ENCODE measurements around the gene COMTD1. TPM values are rescaled to one million over a fixed set of nuclear protein-coding genes. Genes with fewer than 3 reads are reported as not detected.
"Not testable (repeated sequence)": the region's sequence is repeated elsewhere in the genome, so short reads cannot be mapped to it uniquely, and the experiment has no call there.

COMTD1 gene
- total RNA-seq, 1 donor from 2014 or later = 15.7 TPM

DNA sequence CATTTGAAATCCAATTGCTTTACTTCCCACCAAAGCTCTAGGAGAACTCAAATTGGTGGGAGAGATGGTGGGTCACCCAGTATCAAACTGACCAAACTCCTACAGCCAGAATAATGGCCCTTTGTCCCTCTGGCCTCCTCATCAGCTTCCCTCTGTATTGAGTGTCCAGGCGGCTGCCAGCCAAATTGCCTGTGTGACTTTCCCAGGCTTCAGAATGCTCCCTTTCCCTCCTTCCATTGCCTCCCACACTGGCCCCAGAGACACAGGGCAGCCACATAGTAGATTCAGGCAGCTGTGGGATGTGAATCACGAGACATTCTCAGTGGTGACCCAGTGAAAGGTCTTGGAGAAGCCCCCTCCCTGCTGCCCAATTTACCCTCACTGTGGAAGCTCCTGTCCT is 37.9 kb downstream of the COMTD1 start:
- Mint-ChIP-seq H3K9me3 (ENCODE audit: low read depth) (no peaks in the 10 kb centered on the region), H3K4me1 (ENCODE audit: low read depth) (peaks cover 9% of the 10 kb centered on the region), H3K27ac (ENCODE audit: unreplicated experiment) (no peak overlapping the region), H3K27me3 (ENCODE audit: low read depth) (no peaks in the 10 kb centered on the region), H3K36me3 (ENCODE audit: low read depth) (peaks cover 4% of the 10 kb centered on the region), H3K4me3 (ENCODE audit: unreplicated experiment) (no peak overlapping the region)
- peak; percentile 11 for DNase-seq (ENCODE audit: low spot score)
- TF ChIP-seq, protein P1, sequence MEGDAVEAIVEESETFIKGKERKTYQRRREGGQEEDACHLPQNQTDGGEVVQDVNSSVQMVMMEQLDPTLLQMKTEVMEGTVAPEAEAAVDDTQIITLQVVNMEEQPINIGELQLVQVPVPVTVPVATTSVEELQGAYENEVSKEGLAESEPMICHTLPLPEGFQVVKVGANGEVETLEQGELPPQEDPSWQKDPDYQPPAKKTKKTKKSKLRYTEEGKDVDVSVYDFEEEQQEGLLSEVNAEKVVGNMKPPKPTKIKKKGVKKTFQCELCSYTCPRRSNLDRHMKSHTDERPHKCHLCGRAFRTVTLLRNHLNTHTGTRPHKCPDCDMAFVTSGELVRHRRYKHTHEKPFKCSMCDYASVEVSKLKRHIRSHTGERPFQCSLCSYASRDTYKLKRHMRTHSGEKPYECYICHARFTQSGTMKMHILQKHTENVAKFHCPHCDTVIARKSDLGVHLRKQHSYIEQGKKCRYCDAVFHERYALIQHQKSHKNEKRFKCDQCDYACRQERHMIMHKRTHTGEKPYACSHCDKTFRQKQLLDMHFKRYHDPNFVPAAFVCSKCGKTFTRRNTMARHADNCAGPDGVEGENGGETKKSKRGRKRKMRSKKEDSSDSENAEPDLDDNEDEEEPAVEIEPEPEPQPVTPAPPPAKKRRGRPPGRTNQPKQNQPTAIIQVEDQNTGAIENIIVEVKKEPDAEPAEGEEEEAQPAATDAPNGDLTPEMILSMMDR (IDR thresholded peaks at IDR 0.05) = no peak

DNA sequence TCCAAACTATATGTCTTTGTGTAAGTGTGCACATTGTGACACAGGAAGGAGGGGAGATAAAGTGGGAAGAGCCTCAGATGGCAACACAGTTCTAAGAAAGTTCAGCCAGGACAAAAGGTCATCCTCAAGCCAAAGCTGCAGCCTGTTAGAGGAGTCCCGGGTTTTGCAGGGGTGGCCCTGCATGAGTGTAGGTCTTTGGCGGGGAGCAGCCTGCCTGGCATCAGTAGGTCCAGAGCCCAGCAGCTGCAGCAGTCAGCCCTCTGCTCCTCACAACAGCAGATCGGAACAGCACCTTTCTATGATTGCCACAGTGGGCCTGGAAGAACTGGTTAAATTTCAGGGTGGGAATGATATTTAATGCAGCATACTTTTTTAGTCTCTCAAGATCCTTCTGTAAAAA is 38.7 kb downstream of the COMTD1 start:
- no peaks in the 10 kb centered on the region for H3K9me3 Mint-ChIP-seq (ENCODE audit: low read depth)
- H3K27me3 Mint-ChIP-seq (ENCODE audit: low read depth) = no peaks in the 10 kb centered on the region
- H3K4me3 Mint-ChIP-seq (ENCODE audit: unreplicated experiment) = no peak overlapping the region
- no peak overlapping the region for H3K27ac Mint-ChIP-seq (ENCODE audit: unreplicated experiment)
- DNase-seq (ENCODE audit: low spot score) = no peak
- TF ChIP-seq, protein P1 (IDR thresholded peaks at IDR 0.05) = no peak
- peaks cover 4% of the 10 kb centered on the region for H3K36me3 Mint-ChIP-seq (ENCODE audit: low read depth)
- H3K4me1 Mint-ChIP-seq (ENCODE audit: low read depth) = peaks cover 4% of the 10 kb centered on the region

DNA sequence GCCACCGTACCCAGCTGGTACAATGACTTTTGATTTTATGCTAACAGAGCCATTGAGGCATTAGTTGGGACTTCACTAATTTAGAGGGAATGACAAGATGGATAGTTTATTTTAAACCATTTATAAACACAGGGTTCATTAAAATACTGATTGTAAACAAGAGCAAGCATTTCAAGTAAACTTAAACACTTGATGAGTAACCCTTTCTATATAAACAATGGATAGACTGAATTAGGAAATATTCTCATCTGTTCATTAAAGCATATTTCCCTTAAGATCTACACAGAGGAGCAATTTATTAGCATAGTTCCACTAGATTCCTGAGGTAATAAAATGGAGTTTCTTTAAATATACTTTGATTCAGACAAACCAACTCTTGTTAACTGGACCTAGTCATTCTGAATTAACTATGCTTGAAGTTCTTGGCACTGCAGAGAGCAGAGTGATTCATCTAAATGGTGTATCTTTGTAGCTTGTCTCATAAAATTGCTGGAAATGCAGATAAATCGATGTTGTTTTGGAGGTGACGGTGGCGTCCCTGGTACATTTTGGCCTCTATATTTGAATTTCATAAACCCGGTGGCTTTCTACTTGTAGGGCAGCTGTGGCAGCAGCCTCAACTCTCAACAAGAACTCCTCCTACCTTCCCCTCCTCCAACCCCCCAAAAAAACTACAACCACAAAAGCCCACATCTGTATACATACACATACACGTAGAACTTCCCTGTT is 40.6 kb downstream of the COMTD1 start:
- DNase-seq (ENCODE audit: low spot score) = no peak
- H3K4me1 Mint-ChIP-seq (ENCODE audit: low read depth) = peaks cover 7% of the 10 kb centered on the region
- no peak overlapping the region for H3K4me3 Mint-ChIP-seq (ENCODE audit: unreplicated experiment)
- no peaks in the 10 kb centered on the region for H3K27me3 Mint-ChIP-seq (ENCODE audit: low read depth)
- H3K27ac Mint-ChIP-seq (ENCODE audit: unreplicated experiment) = no peak overlapping the region
- TF ChIP-seq, protein P1 (IDR thresholded peaks at IDR 0.05) = no peak
- no peaks in the 10 kb centered on the region for H3K9me3 Mint-ChIP-seq (ENCODE audit: low read depth)
- H3K36me3 Mint-ChIP-seq (ENCODE audit: low read depth) = peaks cover 4% of the 10 kb centered on the region

DNA sequence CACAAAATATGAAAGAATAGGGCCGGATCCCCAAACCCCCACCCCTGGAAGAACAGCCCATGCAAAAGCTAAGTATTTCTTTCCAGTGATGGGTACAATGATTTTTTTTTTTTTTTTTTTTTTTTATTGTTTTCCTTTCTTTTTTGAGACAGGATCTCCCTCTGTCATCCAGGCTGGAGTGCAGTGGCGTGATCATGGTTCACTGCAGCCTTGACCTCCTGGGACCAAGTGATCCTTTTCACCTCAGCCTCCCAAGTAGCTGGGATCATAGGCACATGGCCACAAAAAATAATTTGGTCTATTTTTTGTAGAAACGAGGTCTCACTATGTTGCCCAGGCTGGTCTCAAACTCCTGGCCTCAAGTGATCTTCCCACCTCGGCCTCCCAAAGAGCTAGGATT is 41.1 kb downstream of the COMTD1 start:
- not testable (repeated sequence) for DNase-seq (ENCODE audit: low spot score); H3K36me3 Mint-ChIP-seq (ENCODE audit: low read depth); H3K9me3 Mint-ChIP-seq (ENCODE audit: low read depth); H3K4me3 Mint-ChIP-seq (ENCODE audit: unreplicated experiment); H3K27ac Mint-ChIP-seq (ENCODE audit: unreplicated experiment); H3K4me1 Mint-ChIP-seq (ENCODE audit: low read depth); H3K27me3 Mint-ChIP-seq (ENCODE audit: low read depth)

DNA sequence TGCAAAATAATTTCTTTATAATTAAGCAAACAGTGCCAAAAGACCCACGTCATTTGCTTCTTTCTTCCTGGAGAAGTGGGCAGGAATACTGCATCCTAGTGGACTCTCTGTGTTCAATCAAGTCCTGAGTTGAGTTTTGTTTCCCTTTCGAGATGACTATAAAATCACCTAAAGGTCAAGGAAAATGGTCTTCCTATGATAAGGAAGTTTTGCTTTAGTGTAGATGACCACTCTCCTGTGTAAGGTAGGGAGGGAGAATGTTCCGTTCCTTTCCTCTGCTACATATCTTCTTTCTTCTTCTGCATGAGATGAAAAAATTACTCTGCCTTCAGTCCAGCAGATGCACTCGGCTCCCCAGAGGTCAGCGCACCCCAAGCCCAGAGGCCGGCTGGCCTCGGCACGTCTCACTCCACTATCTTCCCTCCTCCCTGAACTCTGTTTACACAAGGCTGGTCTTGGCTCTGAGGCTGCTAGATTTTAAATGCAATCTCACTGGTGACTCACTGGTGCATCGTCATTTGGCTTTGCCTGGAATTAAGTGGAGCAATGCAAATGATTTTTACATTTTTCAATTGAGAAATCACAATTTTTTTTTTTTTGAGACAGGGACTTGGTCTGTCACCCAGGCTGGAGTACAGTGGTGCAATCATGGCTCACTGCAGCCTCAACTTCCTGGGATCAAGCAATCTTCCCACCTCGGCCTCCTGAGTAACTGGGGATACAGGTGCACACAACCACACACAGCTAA is 43.8 kb downstream of the COMTD1 start:
- TF ChIP-seq, protein P1 (IDR thresholded peaks at IDR 0.05) = peak; percentile 50
- Mint-ChIP-seq H3K9me3 (ENCODE audit: low read depth) (no peaks in the 10 kb centered on the region), H3K27me3 (ENCODE audit: low read depth) (no peaks in the 10 kb centered on the region), H3K4me1 (ENCODE audit: low read depth) (peaks cover 7% of the 10 kb centered on the region), H3K36me3 (ENCODE audit: low read depth) (peaks cover 2% of the 10 kb centered on the region), H3K27ac (ENCODE audit: unreplicated experiment) (peak overlapping the region; percentile 96), H3K4me3 (ENCODE audit: unreplicated experiment) (peak overlapping the region; percentile 26)
- no peak for DNase-seq (ENCODE audit: low spot score)

Data from chondrocyte (in vitro differentiated cells).